H9 (cell line): ENCODE data around the gene FAM78B. TPM values are rescaled to one million over a fixed set of nuclear protein-coding genes. Genes with fewer than 3 reads are reported as not detected.

Experiments used
- DNase-seq: peaks from one replicate; pipeline ENCODE4 v3.0.0-alpha.2; 2017
- H2AFZ ChIP-seq: one replicate; pipeline ENCODE4 v1.6.1; 2013; ENCODE audit warnings: mild to moderate bottlenecking, low read length, control low read depth, moderate library complexity
- H2AK5ac ChIP-seq: 2 replicates; pipeline ENCODE4 v1.6.1; 2013; ENCODE audit warnings: low read length, control low read depth, mixed read lengths; ENCODE audit not compliant: insufficient read length
- H2BK120ac ChIP-seq: one replicate; pipeline ENCODE4 v1.6.1; 2013; ENCODE audit warnings: low read depth, mild to moderate bottlenecking, low read length, control low read depth, inconsistent platforms; ENCODE audit not compliant: poor library complexity, severe bottlenecking
- H2BK12ac ChIP-seq: 2 replicates; pipeline ENCODE4 v1.6.1; 2013; ENCODE audit warnings: low read length, control low read depth, mixed read lengths, low read depth; ENCODE audit not compliant: insufficient read length
- H2BK15ac ChIP-seq: 2 replicates; pipeline ENCODE4 v1.6.1; 2013; ENCODE audit warnings: low read depth, low read length, control low read depth
- H2BK20ac ChIP-seq: one replicate; pipeline ENCODE4 v1.6.1; 2013; ENCODE audit warnings: low read depth, mild to moderate bottlenecking, low read length, control low read depth, inconsistent platforms; ENCODE audit not compliant: poor library complexity, severe bottlenecking
- H2BK5ac ChIP-seq: 2 replicates; pipeline ENCODE4 v1.6.1; 2013; ENCODE audit warnings: low read length, control low read depth, mixed read lengths; ENCODE audit not compliant: insufficient read length
- H3K14ac ChIP-seq: 2 replicates; pipeline ENCODE4 v1.6.1; 2013; ENCODE audit warnings: low read length, control low read depth; ENCODE audit not compliant: insufficient read depth
- H3K18ac ChIP-seq: 2 replicates; pipeline ENCODE4 v1.6.1; 2013; ENCODE audit warnings: low read depth, mild to moderate bottlenecking, mixed read lengths, low read length, control low read depth; ENCODE audit not compliant: insufficient read length
- H3K23ac ChIP-seq: 2 replicates; pipeline ENCODE4 v1.6.1; 2013; ENCODE audit warnings: low read length, control low read depth, mixed read lengths, low read depth; ENCODE audit not compliant: insufficient read length
- H3K23me2 ChIP-seq: 2 replicates; pipeline ENCODE4 v1.6.1; 2013; ENCODE audit warnings: low read depth, mild to moderate bottlenecking, mixed read lengths, low read length, control low read depth; ENCODE audit not compliant: insufficient read length, poor library complexity, severe bottlenecking
- H3K27ac ChIP-seq: 2 replicates; pipeline ENCODE4 v1.5.1; 2013; ENCODE audit warnings: low read length, control low read depth, mixed read lengths, low read depth; ENCODE audit not compliant: insufficient read length
- H3K27me3 ChIP-seq: 2 replicates; pipeline ENCODE4 v1.6.1; 2013; ENCODE audit warnings: low read length, control low read depth, inconsistent platforms; ENCODE audit not compliant: insufficient read depth
- H3K4ac ChIP-seq: 2 replicates; pipeline ENCODE4 v1.6.1; 2013; ENCODE audit warnings: low read depth, mild to moderate bottlenecking, control low read depth, inconsistent platforms, low read length, moderate library complexity
- H3K4me1 ChIP-seq: 2 replicates; pipeline ENCODE4 v1.6.1; 2013; ENCODE audit warnings: low read length, control low read depth, inconsistent platforms; ENCODE audit not compliant: insufficient read depth
- H3K4me2 ChIP-seq: 2 replicates; pipeline ENCODE4 v1.6.1; 2013; ENCODE audit warnings: low read length, control low read depth, mixed read lengths; ENCODE audit not compliant: insufficient read length, insufficient read depth
- H3K56ac ChIP-seq: 2 replicates; pipeline ENCODE4 v1.6.1; 2013; ENCODE audit warnings: low read depth, mild to moderate bottlenecking, mixed read lengths, low read length, control low read depth; ENCODE audit not compliant: insufficient read length
- H3K79me1 ChIP-seq: 2 replicates; pipeline ENCODE4 v1.6.1; 2013; ENCODE audit warnings: low read depth, mild to moderate bottlenecking, moderate library complexity, low read length, control low read depth, inconsistent platforms; ENCODE audit not compliant: insufficient read depth, poor library complexity, severe bottlenecking
- H3K79me2 ChIP-seq: 2 replicates; pipeline ENCODE4 v1.6.1; 2013; ENCODE audit warnings: low read length, control low read depth, inconsistent platforms; ENCODE audit not compliant: insufficient read depth
- H3K9ac ChIP-seq: 2 replicates; pipeline ENCODE4 v1.6.1; 2013; ENCODE audit warnings: low read length, control low read depth, mixed read lengths; ENCODE audit not compliant: insufficient read length; ENCODE audit errors: extremely low read depth
- H3K9me3 ChIP-seq: one replicate; pipeline ENCODE4 v1.6.1; 2013; ENCODE audit warnings: low read depth, low read length, inconsistent platforms; ENCODE audit not compliant: control insufficient read depth
- H3T11ph ChIP-seq: one replicate; pipeline ENCODE4 v1.6.1; 2013; ENCODE audit warnings: mild to moderate bottlenecking, low read length, control low read depth, inconsistent platforms
- H4K20me1 ChIP-seq: one replicate; pipeline ENCODE4 v1.6.1; 2013; ENCODE audit not compliant: control insufficient read depth, insufficient read length, insufficient read depth
- H4K5ac ChIP-seq: 2 replicates; pipeline ENCODE4 v1.6.1; 2013; ENCODE audit warnings: low read depth, mild to moderate bottlenecking, mixed read lengths, low read length, control low read depth; ENCODE audit not compliant: insufficient read length
- H4K8ac ChIP-seq: replicated peaks from 2 replicates; pipeline ENCODE4 v1.6.1; 2013; ENCODE audit warnings: low read length, control low read depth, mixed read lengths, low read depth; ENCODE audit not compliant: insufficient read length
- H4K91ac ChIP-seq: 2 replicates; pipeline ENCODE4 v1.6.1; 2013; ENCODE audit warnings: low read depth, mild to moderate bottlenecking, moderate library complexity, mixed read lengths, low read length, control low read depth; ENCODE audit not compliant: insufficient read length
- H3K27ac Mint-ChIP-seq, 3 experiments: 2 replicates in 2 of 3; 3 replicates in 1 of 3; pipeline ENCODE4 v1.8.0; 2020 to 2021; ENCODE audit warnings: mixed read lengths in 3 of 3, mild to moderate bottlenecking in 1 of 3, moderate library complexity in 1 of 3
- H3K27me3 Mint-ChIP-seq: 2 replicates; pipeline ENCODE4 v1.8.0; 2021; ENCODE audit warnings: low read depth, mild to moderate bottlenecking, moderate library complexity, mixed read lengths
- H3K36me3 Mint-ChIP-seq, 3 experiments: 2 replicates in 2 of 3; 3 replicates in 1 of 3; pipeline ENCODE4 v1.8.0; 2020 to 2021; ENCODE audit warnings: low read depth in 3 of 3, mixed read lengths in 3 of 3; ENCODE audit not compliant: insufficient read depth in 1 of 3
- H3K4me1 Mint-ChIP-seq, 2 experiments: 2 replicates each; pipeline ENCODE4 v1.8.0; 2020; ENCODE audit warnings: mixed read lengths in 2 of 2
- H3K4me3 Mint-ChIP-seq, 2 experiments: 2 replicates in 1 of 2; 3 replicates in 1 of 2; pipeline ENCODE4 v1.8.0; 2020 to 2021; ENCODE audit warnings: mild to moderate bottlenecking in 2 of 2, mixed read lengths in 2 of 2, moderate library complexity in 1 of 2
- H3K9me3 Mint-ChIP-seq, 2 experiments: 2 replicates in 1 of 2; 3 replicates in 1 of 2; pipeline ENCODE4 v1.8.0; 2020; ENCODE audit warnings: mild to moderate bottlenecking in 2 of 2, mixed read lengths in 2 of 2, moderate library complexity in 1 of 2
- WGBS: extraction: QIAGEN DNeasy Blood & Tissue Kit; methylation state at CpG from one replicate; pipeline ENCODE4 v1.1.7; 2013; ENCODE audit warnings: missing lambda C conversion rate, low lambda C conversion rate, mixed read lengths; ENCODE audit not compliant: insufficient read length; ENCODE audit errors: extremely low coverage; 5-methylcytosine and 5-hydroxymethylcytosine counted together
- total RNA-seq: library from RNA; stranded (reverse); gene quantifications from 2 replicates; pipeline ENCODE4 v1.2.1, GENCODE V29; 2021
- TF ChIP-seq, protein P1 (sequence below): fragments of 200-600 bp; sonication (generic); conservative IDR thresholded peaks from 3 replicates; pipeline ENCODE4 v1.8.0; 2021; ENCODE audit warnings: antibody characterized with exemption, mild to moderate bottlenecking

The FAM78B gene
- total RNA-seq, 1 experiment from 2014 or later = 2.3 TPM

DNA sequence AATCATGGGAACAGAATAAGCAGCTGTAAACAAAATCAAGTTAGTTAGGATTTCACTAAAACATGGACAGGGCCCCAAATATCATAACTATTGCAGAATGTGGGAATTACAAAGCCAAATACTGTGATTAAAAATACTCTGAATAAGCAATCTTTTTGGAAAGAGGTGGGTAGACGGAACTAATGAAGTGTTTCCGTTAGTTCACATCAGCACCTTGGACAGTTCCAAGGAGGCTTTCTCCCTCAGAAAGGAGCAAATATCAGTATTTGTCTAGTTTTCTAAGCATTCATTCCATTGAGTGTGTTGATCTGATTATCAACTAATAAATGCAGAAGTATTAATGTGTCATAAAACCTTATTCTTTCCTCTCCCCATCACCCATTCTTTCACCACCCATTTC, 97.4 kb downstream of the FAM78B start:
- Histone ChIP-seq H3K4ac (no peak overlapping the region), H3K9ac (no peak overlapping the region), H2AFZ (no peak overlapping the region), H2BK120ac (no peak overlapping the region), H3K14ac (no peak overlapping the region), H3K27ac (no peak overlapping the region), H3K56ac (no peak overlapping the region), H3K23ac (no peak overlapping the region), H3K23me2 (no peaks in the 10 kb centered on the region), H3K27me3 (no peaks in the 10 kb centered on the region), H3K4me1 (no peaks in the 10 kb centered on the region), H2AK5ac (no peak overlapping the region), H4K5ac (no peak overlapping the region), H3K79me1 (no peaks in the 10 kb centered on the region), H4K20me1 (no peaks in the 10 kb centered on the region), H3K9me3 (no peaks in the 10 kb centered on the region), H4K91ac (no peak overlapping the region), H2BK20ac (no peak overlapping the region), H3K18ac (no peak overlapping the region), H2BK15ac (no peak overlapping the region), H2BK5ac (no peak overlapping the region), H3K4me2 (no peak overlapping the region), H4K8ac (no peak overlapping the region), H3T11ph (no peak overlapping the region), H2BK12ac (no peak overlapping the region), H3K79me2 (no peaks in the 10 kb centered on the region)
- peaks cover 9 to 10% of the 10 kb centered on the region in 2 experiments for H3K4me1 Mint-ChIP-seq
- H3K36me3 Mint-ChIP-seq = no peaks in the 10 kb centered on the region; a peak in 1 of 7 replicates
- no peak overlapping the region for H3K4me3 Mint-ChIP-seq
- no CpG with 5 or more reads among the region's 2 CpGs for WGBS
- DNase-seq = no peak
- H3K27me3 Mint-ChIP-seq = no peaks in the 10 kb centered on the region; the same call in 1 of the 2 replicates
- TF ChIP-seq, protein P1, sequence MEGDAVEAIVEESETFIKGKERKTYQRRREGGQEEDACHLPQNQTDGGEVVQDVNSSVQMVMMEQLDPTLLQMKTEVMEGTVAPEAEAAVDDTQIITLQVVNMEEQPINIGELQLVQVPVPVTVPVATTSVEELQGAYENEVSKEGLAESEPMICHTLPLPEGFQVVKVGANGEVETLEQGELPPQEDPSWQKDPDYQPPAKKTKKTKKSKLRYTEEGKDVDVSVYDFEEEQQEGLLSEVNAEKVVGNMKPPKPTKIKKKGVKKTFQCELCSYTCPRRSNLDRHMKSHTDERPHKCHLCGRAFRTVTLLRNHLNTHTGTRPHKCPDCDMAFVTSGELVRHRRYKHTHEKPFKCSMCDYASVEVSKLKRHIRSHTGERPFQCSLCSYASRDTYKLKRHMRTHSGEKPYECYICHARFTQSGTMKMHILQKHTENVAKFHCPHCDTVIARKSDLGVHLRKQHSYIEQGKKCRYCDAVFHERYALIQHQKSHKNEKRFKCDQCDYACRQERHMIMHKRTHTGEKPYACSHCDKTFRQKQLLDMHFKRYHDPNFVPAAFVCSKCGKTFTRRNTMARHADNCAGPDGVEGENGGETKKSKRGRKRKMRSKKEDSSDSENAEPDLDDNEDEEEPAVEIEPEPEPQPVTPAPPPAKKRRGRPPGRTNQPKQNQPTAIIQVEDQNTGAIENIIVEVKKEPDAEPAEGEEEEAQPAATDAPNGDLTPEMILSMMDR = no peak
- peaks cover 0 to 4% of the 10 kb centered on the region in 2 experiments; a peak in 2 of 5 replicates for H3K9me3 Mint-ChIP-seq
- no peak overlapping the region for H3K27ac Mint-ChIP-seq
